HL-60/S4 (cell line): ENCODE data around the gene ANKMY1.
"Not testable (repeated sequence)": the region's sequence is repeated elsewhere in the genome, so short reads cannot be mapped to it uniquely, and the experiment has no call there.

Source experiments
- in situ Hi-C: fragments of 300-500 bp; cut with MboI; formaldehyde crosslinking; loops from 2 replicates; pipeline ENCODE4 v1.14.3; 2022; ENCODE audit warnings: low sequenced_read_pairs

ANKMY1 gene

GRCh38 chr2:240523451-240524281 is 34.1 kb downstream of the ANKMY1 start:
- in situ Hi-C loops = no loop called here

GRCh38 chr2:240522406-240522805 is 35.4 kb downstream of the ANKMY1 start:
- in situ Hi-C loops = no loop called here

DNA sequence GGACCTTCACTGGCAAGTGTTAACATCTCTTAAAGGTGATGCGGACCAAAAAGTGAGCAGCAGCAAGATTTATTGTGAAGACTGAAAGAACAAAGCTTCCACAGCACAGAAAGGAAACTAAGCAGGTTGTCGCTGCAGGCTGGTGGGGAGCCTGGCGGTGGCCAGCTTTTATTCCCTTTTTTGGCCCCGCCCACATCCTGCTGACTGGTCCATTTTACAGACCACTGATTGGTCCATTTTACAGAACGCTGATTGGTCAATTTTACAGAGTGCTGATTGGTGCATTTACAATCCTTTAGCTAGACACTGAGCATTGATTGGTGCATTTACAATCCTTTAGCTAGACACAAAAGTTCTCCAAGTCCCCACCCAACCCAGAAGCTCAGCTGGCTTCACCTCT is 35.9 kb downstream of the ANKMY1 start:
- in situ Hi-C loops = not testable (repeated sequence)

GRCh38 chr2:240520974-240521350 is 36.8 kb downstream of the ANKMY1 start:
- in situ Hi-C loops = no loop called here

DNA sequence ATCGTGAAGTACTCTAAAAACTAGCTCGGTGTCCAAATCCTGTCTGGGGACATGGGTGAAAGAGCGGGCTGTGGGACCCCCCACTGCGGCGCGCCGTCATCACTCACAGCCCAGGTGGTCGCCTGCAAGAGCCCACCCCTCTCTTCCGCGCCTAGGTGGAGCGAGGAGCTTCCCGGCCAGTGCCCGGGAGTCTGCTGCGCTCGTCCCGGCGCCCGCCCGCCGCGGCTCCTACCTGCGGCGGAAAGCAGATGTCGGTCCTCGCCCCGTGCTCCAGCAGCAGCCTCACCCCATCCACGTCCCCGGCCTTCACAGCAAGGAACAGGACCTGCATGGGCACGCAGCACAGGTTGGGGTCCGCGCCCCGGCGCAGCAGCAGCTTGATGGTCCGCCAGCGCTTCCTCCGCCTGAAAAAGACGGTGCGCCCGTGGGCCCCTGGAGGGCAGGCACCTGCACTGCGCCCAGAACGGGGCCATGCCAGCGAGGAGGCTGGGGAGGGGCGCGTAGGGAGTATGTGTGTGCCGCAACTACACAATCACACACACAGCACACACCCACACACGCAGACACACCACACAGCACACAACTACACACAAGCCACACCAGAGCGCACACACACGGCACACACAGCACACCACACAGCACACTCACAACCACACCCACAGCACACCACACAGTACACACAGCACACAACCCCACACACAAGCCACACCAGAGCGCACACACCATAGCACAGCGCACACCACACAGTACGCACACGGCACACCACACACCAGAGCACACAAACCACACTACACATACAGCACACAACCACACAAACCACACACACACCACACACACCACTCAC is 37.4 kb downstream of the ANKMY1 start:
- in situ Hi-C loops = no loop called here

DNA sequence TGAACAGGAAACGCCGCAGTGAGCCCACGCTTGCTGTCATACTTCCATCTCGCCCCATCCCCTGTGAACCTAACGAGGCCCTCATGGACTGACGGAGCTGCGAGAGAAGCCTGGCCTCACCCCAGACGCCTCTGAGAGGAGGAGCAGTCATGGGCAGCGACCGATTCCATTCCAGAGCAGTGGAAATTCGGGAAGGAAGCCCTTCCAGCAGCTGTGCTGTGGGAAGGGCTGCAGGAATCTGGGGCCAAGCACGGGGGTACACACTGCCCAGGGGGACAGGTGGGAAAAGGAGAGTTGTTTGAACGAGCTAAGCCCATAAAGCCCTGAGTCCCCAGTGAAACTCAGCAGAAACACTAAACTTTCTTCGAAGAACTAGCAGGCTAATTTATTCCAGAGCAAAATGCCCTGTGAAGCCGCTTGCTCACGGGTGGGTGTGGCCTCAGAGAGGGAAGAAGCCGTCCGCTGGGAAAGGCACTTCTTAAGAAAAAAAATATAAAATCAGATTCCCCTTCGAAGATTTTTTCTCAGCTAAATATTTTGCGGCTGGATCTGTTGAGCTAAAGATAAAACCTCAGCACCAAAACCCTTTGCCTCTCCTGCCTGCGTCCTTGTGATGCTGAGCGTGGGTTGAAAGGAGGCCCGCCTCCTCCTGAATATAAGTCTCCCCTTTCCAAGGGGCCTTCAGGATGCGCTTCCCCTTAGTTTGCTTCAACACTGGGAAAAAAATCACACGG is 38.2 kb downstream of the ANKMY1 start:
- in situ Hi-C loops = no loop called here

DNA sequence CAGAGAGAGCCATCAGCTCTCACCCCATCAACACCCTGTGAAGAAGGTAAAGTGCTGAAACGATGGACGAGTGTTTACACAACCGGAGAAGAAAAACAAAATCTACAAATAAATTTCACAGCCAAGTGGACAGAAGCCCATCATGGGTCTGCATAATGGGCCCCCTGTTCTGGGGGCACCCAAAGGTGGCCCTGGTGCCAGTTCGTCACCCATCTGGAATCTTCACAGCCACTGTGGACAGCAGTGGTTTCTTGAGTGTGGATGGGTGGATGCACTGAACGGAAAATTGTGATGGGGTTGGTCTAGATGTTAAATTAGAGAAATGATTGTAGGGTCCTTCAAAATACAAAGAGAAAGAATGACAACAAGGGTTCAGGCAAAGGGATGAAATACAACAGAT is 38.8 kb downstream of the ANKMY1 start:
- in situ Hi-C loops = no loop called here

GRCh38 chr2:240517342-240517741 is 40.4 kb downstream of the ANKMY1 start:
- in situ Hi-C loops = no loop called here

DNA sequence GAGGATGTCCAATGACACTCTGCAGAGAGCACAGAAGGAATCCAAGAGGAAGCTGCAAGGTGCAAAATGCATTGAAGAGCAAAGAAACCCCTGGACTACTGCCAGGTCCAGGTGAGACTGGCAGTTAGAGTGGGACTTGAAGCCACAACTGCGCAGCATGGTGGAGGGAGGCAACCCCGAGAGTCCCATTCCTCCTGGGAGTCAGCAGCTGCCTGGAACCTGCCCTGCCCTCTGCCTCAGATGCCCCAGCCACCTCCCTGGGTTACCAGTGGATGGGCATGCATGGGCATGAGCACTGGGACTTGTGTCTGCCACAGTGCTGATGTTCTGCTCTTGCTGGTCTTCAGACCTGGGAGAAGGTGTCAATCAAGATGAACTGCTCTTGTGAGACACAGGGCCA is 43.2 kb downstream of the ANKMY1 start:
- in situ Hi-C loops = no loop called here

DNA sequence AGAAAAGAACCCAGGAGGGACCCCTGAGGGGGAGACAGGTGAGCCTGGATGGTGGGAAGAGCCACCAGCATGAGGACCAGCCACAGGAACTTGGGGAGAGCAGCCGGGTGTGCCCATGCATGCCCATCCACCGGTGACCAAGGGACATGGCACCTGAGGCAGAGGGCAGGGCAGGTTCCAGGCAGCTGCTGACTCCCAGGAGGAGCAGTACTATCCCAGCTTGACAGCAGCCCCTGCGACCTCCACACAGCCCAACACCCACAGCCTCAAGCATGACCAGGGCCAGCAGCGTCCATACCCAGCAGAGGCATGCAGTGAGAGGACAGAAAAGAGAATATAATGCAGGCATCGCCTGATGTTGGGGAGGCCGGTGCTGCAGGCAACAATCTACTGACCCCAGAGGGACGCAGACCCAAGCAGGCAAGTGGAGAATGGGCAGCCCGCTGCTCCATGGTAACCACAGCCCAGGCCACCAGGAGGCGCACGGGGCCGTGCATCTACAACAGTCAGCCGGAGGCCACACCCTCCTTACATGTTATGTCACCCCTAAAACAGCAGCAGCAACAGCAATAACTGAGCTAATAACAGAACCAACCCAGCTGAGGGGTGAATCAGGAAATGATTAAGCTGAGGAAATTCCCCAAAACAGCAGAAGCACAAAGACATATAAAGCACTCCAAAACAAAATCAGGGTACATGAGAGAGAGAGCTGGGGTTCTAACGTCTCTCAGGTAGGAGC is 44.1 kb downstream of the ANKMY1 start:
- in situ Hi-C loops = no loop called here

- in situ Hi-C loops = no loop called here
Measured at GRCh38 chr2:240512666-240513535, 44.9 kb downstream of the ANKMY1 start.

GRCh38 chr2:240512109-240512485 is 45.7 kb downstream of the ANKMY1 start:
- in situ Hi-C loops = no loop called here

DNA sequence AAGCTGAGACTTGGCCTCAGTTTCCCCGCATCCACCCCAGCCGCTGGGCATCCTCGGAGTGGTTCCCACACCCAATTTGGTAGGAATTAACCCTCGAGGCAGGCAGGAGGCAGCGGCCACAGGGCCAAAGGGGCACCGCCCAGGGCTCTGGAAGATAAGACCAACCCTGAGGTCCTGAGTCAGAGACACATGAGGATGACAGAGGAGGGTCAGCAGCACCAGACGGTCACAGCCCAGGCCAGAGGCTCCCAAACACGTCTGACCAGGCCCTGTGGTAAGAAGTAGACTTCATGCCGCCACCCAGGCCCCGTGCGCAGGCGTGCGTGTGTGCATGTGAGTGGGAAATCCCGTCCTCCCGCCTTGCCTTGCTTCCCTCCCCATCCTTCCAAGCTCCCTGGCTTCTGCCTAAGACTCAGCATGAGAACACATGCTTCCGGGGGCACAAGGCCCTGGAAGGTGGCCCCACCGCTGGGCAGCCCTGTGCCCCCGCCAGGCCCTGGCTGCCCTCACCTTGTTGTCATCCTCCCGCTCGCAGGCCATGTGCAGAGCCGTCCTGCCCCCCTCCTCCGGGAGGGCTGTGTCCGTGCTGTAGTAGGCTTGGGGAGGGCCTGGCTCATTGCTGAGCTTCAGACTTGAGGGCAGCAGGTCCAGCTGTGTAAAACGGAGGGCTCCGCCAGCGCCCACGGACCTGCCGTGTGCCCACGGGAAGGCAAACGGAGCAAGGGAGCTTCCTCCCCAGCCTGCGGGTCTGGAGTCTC is 46.3 kb downstream of the ANKMY1 start:
- in situ Hi-C loops = no loop called here

DNA sequence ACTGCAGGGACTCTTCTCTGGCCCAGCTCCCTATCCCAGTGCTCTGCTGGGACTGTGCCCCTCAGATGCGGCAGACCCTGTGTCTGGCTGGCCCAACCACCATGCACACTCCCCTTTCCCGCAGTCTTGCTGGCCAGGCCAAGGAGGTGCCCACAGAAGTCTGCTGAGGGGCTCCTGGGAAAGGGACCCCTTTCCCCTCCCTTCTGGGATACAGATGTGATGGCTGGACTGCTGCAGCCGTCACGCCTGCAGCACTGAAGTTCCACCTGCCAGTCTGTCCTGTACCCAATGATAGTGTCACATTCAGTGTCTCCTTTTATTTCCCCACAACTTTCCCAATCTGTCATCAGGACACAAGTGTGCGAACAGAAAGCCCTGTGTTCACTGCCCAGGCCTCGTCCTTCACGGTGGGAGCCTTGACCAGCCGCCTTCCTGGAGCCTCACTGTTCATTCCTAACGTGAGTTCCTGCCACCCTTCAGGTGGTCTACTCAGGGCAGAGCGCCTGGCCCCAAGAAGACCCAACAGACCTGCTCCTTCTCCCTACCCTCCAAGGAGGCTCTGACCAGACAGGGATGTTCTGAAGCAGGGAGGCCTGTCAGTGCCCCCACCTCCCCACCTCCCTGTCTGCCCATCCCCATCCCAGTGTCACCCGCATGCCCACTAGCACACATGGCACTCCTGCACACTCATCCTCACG is 47.1 kb downstream of the ANKMY1 start:
- in situ Hi-C loops = no loop called here

DNA sequence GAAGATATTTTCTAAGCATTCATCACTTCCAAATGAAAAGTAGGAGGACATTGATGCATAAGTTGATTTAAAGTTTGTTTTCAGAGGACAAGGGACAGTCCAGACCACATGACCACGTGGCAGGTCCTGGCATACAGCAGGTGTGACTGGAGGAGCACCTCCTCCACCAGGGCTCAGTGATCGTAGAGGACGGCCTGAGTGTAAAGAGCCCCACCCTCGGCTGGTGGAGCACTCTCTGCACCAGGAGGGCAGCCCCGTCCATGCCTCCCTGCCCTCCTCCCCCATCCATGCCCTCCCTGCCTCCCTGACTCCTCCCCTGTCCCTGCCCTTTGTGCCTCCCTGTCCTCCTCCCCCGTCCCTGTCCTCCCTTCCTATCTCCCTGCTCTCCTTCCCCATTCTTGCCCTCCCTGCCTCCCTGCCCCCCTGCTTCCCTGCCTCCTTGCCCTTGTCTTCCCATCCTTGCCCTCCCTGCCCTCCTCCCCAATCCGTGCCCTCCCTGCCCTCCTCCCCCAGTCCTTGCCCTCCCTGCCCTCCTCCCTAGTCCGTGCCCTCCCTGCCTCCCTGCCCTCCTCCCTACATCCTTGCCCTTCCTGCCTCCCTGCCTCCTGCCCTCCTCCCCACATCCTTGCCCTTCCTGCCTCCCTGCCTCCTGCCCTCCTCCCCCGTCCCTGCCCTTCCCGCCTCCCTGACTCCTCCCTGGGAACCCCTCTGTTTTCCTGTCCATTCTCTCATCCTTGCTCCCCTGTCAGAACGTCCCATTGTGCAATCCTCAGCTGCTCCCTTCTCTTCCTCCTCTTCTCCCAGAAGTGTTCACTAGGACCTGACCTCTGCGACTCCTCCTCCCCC is 47.9 kb downstream of the ANKMY1 start:
- in situ Hi-C loops = no loop called here

DNA sequence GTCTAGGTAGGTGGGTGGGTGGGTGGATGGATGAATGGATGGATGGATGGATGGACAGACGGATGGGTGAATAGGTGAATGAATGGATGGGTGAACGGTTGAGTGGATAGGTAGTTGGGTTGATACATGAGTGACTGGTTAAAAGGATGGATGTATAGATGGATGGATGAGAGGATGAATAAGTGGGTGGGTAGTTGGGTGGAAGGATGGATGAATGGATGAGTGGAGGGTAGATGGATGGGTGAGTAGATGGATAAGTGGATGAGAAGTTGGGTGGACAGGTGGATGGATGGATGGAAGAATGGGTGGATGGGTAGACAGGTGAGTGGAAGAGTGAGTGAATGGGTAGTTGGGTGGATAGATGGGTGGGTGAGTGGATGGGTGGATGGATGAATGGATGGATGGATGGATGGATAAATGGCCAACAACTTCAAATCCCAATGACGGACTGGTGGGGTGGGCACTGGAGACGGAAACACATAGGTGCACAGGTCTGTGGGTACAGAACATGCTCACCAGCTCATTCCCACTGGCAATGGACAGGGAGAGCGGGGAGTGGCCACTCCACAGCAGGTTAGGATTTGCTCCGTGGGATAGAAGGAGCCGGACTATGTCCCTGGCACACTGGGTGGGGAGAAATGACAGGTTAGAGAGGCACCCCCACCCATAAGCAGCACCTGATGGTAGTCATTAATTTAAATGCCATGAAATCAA is 48.8 kb downstream of the ANKMY1 start:
- in situ Hi-C loops = no loop called here

DNA sequence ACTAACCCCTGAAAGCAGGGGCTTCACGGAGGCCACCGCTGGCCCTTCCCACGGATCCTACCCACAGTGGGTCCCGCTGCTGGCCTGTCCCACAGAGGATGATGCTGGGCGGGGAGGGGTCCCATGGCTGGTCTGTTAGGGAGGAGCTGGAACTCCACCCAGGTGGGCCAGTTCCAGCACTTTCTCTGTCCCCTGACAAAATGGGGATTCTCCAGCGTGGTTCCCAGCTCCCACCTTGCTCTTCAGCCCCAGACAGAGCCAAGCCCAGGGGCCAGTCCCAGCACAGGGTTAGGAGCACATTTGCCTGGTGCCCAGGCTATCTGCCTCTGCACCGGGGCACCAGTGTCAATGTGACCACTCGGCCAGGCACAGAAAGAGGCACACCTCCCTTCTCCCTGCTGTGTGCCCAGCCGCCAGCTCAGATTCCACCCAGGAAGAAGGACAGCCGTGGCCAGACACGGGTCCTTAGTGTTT is 50.0 kb downstream of the ANKMY1 start:
- in situ Hi-C loops = no loop called here
